Daoy (cell line): ENCODE measurements around the gene LALBA. TPM values are rescaled to one million over a fixed set of nuclear protein-coding genes. Genes with fewer than 3 reads are reported as not detected.
A peak's percentile ranks its signal among the peaks of the same experiment; 100 is the strongest.
"Not testable (repeated sequence)": the region's sequence is repeated elsewhere in the genome, so short reads cannot be mapped to it uniquely, and the experiment has no call there.

Experiments
- DNase-seq: peaks from one replicate; pipeline ENCODE4 v3.0.0-alpha.2; 2015; ENCODE audit warnings: low read depth
- total RNA-seq: library from RNA; depleted of rRNA; stranded (reverse); fragments of >200 nt; shearing (Covaris generic); gene quantifications from 2 replicates; pipeline ENCODE4 v1.2.3, GENCODE V29; 2014; rRNA removed

Gene LALBA
- total RNA-seq, 1 experiment from 2014 or later: not detected

DNA sequence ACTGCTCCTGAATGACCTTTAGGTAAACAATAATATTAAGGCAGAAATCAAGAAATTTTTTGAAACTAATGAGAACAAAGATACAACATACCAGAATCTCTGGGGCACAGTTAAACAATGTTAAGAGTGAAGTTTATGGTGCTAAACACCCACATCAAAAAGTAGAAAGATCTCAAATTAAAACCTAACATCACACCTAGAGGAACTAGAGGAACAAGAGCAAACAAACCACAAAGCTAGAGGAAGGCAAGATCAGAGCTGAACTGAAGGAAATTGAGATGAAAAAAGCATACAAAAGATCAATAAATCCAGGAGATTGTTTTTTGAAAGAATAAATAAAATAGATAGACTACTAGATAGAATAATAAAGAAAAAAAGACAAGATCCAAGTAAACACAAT lies 37.2 kb downstream of the LALBA start:
- no peak for DNase-seq

DNA sequence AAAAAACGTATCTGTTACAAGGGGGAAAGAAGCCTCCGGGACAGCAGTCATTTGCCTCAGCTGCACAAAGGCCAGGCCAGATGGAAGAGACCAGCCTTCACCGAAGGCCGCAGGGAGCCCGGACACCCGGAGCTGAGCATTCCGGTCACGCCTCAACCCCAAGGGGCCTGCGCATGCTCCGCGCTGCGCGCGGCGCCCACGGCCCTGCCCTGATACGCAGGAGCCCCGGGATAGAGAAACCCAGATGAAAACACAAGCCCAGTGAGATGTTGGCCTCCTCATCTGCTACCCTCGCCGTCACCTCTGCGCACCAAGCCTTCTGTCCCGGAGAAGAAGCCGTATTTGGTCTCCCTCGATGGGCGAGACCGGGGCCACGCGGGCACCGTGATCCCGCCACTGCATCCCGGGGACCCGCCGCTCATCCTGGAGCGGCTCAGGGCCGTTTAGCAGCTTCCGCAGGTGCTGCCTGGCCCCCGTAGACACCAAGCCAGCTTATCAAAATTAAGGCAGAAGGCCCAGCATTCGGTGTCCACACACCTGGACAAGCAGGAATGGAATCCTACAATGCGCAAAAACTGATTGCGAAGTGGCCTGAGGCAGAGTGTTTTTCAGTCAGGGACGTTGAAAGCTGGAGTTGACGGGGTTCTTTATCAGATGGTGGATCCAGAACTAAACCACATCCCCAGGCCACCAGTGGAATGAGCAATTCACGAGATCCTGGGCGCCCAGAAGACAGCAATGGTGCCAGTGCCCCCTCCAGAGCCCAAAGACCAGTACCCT lies 41.8 kb downstream of the LALBA start:
- peak; percentile 20 for DNase-seq

DNA sequence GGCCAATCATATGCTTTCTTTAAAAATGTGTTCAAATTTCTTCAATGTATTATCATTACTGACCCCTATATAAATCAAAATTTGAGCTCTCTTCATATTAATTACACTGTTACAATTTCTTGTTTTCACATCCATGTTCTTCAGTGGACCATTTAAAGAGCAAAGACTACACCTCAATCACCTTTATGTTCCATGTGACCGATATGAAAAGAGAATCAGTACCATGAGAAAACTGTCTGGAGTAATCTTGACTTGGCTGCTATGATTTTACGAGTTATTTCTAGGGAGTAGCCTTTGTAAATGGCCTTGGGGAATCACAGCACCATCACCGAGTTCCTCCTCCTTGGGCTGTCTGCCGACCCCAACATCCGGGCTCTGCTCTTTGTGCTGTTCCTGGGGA lies 44.5 kb downstream of the LALBA start, which contains the start of gene OR8S1:
Gene OR8S1 (plus strand): TSS at position 301 of the 400 bp plus-strand sequence. CDS start 0 bp downstream, at position 301.
- no peak for DNase-seq

DNA sequence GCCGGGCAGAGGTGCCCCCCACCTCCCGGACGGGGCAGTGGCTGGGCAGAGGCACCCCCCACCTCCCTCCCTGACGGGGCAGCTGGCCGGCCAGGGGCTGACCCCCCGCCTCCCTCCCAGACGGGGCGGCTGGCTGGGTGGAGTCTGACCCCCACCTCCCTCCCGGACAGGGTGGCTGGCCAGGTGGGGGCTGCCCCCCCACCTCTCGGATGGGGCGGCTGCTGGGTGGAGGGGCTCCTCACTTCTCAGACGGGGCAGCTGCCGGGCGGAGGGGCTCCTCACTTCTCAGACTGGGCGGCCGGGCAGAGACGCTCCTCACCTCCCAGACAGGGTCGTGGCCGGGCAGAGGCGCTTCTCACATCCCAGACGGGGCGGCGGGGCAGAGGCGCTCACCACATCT lies 49.5 kb downstream of the LALBA start:
- DNase-seq: not testable (repeated sequence)

Other genes with a start within 250 kb of the LALBA start
- gene ZNF641, start 219.1 kb downstream of the LALBA start, total RNA-seq: 11.1 and 12.2 TPM in 2 replicates
- not detected in 2 replicates for gene ANP32D, start 97.5 kb downstream of the LALBA start, total RNA-seq
- gene C12orf54, start 87.5 kb downstream of the LALBA start, total RNA-seq: not detected in 2 replicates
- gene OR8S1, start 44.4 kb downstream of the LALBA start, total RNA-seq: not detected in 2 replicates
- gene KANSL2, start 112.2 kb upstream of the LALBA start, total RNA-seq: 114 and 119 TPM in 2 replicates
- gene CCNT1, start 146.7 kb upstream of the LALBA start, total RNA-seq: 25.4 and 25.7 TPM in 2 replicates
- gene ADCY6, start 219.0 kb upstream of the LALBA start, total RNA-seq: 9.0 and 9.2 TPM in 2 replicates
- 9.1 and 11.5 TPM in 2 replicates for gene CACNB3, start 248.4 kb upstream of the LALBA start, total RNA-seq